Measurements from ENCODE around the gene TMED8. TPM values are rescaled to one million over a fixed set of nuclear protein-coding genes. Genes with fewer than 3 reads are reported as not detected.

The TMED8 gene
- total RNA-seq, 1 donor from 2014 or later: 9.9 TPM

DNA sequence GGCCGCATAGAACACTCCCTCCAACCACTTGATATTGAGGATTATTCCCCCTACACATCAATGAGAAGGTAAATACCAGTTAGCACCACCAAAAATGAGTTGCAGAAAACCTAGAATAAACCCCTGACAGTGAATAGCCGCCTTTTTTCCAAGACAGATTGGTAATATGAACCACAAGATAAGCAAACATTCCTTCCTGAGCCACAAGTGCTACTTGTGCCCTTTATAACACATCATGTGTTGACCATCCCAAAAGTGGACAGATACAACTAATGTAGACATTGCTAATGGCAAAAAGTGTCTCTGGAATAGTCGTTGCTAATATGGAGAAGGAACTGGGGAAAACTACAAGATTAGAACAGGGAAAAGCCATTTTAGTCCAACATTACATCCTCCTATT lies 29.2 kb upstream of the TMED8 start:
- Mint-ChIP-seq H3K27me3 (ENCODE audit: unreplicated experiment) (no peaks in the 10 kb centered on the region), H3K4me3 (ENCODE audit: unreplicated experiment) (no peak overlapping the region), H3K36me3 (ENCODE audit: low read depth, unreplicated experiment) (no peaks in the 10 kb centered on the region), H3K9me3 (ENCODE audit: unreplicated experiment) (no peaks in the 10 kb centered on the region), H3K4me1 (ENCODE audit: unreplicated experiment) (no peaks in the 10 kb centered on the region), H3K27ac (ENCODE audit: unreplicated experiment) (no peak overlapping the region)
- TF ChIP-seq, protein P1, sequence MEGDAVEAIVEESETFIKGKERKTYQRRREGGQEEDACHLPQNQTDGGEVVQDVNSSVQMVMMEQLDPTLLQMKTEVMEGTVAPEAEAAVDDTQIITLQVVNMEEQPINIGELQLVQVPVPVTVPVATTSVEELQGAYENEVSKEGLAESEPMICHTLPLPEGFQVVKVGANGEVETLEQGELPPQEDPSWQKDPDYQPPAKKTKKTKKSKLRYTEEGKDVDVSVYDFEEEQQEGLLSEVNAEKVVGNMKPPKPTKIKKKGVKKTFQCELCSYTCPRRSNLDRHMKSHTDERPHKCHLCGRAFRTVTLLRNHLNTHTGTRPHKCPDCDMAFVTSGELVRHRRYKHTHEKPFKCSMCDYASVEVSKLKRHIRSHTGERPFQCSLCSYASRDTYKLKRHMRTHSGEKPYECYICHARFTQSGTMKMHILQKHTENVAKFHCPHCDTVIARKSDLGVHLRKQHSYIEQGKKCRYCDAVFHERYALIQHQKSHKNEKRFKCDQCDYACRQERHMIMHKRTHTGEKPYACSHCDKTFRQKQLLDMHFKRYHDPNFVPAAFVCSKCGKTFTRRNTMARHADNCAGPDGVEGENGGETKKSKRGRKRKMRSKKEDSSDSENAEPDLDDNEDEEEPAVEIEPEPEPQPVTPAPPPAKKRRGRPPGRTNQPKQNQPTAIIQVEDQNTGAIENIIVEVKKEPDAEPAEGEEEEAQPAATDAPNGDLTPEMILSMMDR (IDR thresholded peaks at IDR 0.05; ENCODE audit: unreplicated experiment): no peak
- DNase-seq (ENCODE audit: low spot score): no peak

DNA sequence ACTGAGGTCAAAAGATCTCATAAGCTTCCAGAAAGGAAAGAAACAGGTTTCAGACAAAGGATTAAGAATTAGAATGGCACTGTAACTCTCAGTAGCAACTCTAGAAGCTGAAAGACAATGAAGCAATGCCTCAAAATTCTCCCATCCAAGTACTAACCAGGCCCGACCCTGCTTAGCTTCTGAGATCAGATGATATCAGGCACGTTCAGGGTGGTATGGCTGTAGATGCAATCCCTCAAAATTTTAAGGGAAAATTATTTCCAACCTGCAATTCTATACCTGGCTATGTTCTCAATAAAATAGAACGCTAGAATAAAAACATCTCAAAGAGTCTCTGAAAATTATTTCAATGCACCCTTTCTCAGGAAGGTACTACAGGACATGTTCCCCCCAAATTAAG lies 26.9 kb upstream of the TMED8 start:
- DNase-seq (ENCODE audit: low spot score): no peak
- Mint-ChIP-seq H3K4me3 (ENCODE audit: unreplicated experiment) (no peak overlapping the region), H3K36me3 (ENCODE audit: low read depth, unreplicated experiment) (no peaks in the 10 kb centered on the region), H3K9me3 (ENCODE audit: unreplicated experiment) (no peaks in the 10 kb centered on the region), H3K27ac (ENCODE audit: unreplicated experiment) (no peak overlapping the region), H3K4me1 (ENCODE audit: unreplicated experiment) (no peaks in the 10 kb centered on the region), H3K27me3 (ENCODE audit: unreplicated experiment) (no peaks in the 10 kb centered on the region)
- TF ChIP-seq, protein P1 (IDR thresholded peaks at IDR 0.05; ENCODE audit: unreplicated experiment): no peak

DNA sequence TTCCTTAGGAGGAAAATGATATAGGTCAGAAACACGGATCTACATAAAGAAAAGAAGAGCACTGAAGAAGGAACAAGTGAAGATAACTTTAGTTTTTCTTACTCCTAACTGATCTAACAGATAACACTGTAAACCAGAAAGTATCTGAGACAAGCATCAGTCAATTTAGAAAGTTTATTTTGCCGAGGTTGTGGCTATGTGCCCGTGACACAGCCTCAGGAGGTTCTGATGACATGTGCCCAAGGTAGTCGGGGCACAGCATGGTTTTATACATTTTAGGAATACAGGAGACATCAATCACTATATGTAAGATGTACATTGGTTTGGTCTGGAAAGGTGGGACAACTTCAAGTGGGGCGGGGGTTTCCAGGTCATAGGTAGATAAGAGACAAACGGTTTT lies 23.3 kb upstream of the TMED8 start:
- Mint-ChIP-seq H3K9me3 (ENCODE audit: unreplicated experiment) (no peaks in the 10 kb centered on the region), H3K4me1 (ENCODE audit: unreplicated experiment) (no peaks in the 10 kb centered on the region), H3K27me3 (ENCODE audit: unreplicated experiment) (peaks cover under 1% of the 10 kb centered on the region), H3K36me3 (ENCODE audit: low read depth, unreplicated experiment) (no peaks in the 10 kb centered on the region), H3K4me3 (ENCODE audit: unreplicated experiment) (no peak overlapping the region), H3K27ac (ENCODE audit: unreplicated experiment) (no peak overlapping the region)
- TF ChIP-seq, protein P1 (IDR thresholded peaks at IDR 0.05; ENCODE audit: unreplicated experiment): no peak
- DNase-seq (ENCODE audit: low spot score): no peak

DNA sequence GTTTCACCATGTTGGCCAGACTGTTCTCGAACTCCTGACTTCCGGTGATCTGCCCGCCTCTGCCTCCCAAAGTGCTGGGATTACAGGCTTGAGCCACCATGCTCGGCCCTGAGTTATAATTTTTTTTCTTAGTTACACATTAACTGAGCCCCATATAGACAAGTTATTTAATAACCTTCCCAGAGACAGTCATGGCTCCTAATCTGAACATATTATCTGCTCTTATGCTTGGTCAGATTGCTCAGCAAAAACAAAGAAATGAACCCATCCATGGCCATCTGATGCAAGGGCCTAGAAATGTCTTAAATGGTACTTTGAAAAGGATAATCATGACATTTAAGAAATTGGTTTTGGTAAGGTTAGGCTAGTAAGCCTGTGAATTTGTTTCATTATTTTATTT lies 13.3 kb upstream of the TMED8 start:
- H3K4me3 Mint-ChIP-seq (ENCODE audit: unreplicated experiment): no peak overlapping the region
- no peaks in the 10 kb centered on the region for H3K4me1 Mint-ChIP-seq (ENCODE audit: unreplicated experiment)
- TF ChIP-seq, protein P1 (IDR thresholded peaks at IDR 0.05; ENCODE audit: unreplicated experiment): no peak
- H3K9me3 Mint-ChIP-seq (ENCODE audit: unreplicated experiment): no peaks in the 10 kb centered on the region
- no peak overlapping the region for H3K27ac Mint-ChIP-seq (ENCODE audit: unreplicated experiment)
- DNase-seq (ENCODE audit: low spot score): no peak
- H3K27me3 Mint-ChIP-seq (ENCODE audit: unreplicated experiment): peaks cover 2% of the 10 kb centered on the region
- no peaks in the 10 kb centered on the region for H3K36me3 Mint-ChIP-seq (ENCODE audit: low read depth, unreplicated experiment)

DNA sequence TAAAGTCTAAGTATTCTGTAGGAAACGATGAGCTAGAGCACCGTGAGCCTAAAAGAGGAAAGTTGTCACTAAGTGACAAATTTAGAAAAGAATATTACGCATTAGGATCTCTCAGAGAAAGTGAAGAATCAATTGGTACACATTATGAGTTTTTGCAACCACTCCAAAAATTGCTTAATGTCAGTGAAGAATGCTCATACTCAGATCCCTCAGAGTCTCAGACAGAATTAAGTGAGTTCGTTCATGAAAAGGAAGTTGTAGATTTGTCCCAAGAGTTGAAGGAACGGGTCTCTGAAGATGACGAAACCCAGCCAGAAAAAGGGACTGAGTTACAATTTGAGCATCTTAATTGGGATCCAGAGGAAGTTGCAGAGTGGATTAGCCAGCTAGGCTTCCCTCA lies 1.8 kb upstream of the TMED8 start:
- Mint-ChIP-seq H3K4me3 (ENCODE audit: unreplicated experiment) (no peak overlapping the region), H3K27me3 (ENCODE audit: unreplicated experiment) (peaks cover 5% of the 10 kb centered on the region), H3K9me3 (ENCODE audit: unreplicated experiment) (no peaks in the 10 kb centered on the region), H3K4me1 (ENCODE audit: unreplicated experiment) (peaks cover 12% of the 10 kb centered on the region), H3K27ac (ENCODE audit: unreplicated experiment) (no peak overlapping the region), H3K36me3 (ENCODE audit: low read depth, unreplicated experiment) (no peaks in the 10 kb centered on the region)
- DNase-seq (ENCODE audit: low spot score): no peak
- TF ChIP-seq, protein P1 (IDR thresholded peaks at IDR 0.05; ENCODE audit: unreplicated experiment): no peak

All from endothelial cell (in vitro differentiated cells).